ENCODE measurements around the gene TTLL5.

GRCh38 chr14:75861161-75861621, 200.1 kb downstream of the TTLL5 start:
- TF ChIP-seq USF2 (IDR thresholded peaks at IDR 0.05; ENCODE audit: borderline replicate concordance, low read depth, low read length) (no peak), CTCF (IDR thresholded peaks at IDR 0.05 in 2 of 3, conservative IDR thresholded peaks at IDR 0.05 in 1 of 3; ENCODE audit: control insufficient read depth in 2 of 3, extremely low read depth in 1 of 3, insufficient read depth in 1 of 3, low read depth in 3 of 3, low read length in 3 of 3) (no peak), EZH2 (IDR thresholded peaks at IDR 0.05; ENCODE audit: borderline replicate concordance, control insufficient read depth, low read depth, low read length) (no peak), DPF2 (IDR thresholded peaks at IDR 0.05) (no peak), EED (IDR thresholded peaks at IDR 0.05; ENCODE audit: low read depth) (no peak)
